Stimulated activated CD4-positive, alpha-beta T cell treated with anti-CD3 and anti-CD28 coated beads, Interleukin-2, amount 100 ng/mL, for 4 hours (primary cell): Measurements from ENCODE around the gene PSEN2.

Experiments
- DNase-seq: peaks from one replicate; pipeline ENCODE4 v3.0.0-alpha.2; 2020; ENCODE audit warnings: low read depth

Gene PSEN2

GRCh38 chr1:226865590-226865989 lies 4.8 kb upstream of the PSEN2 start:
- no peak for DNase-seq

- DNase-seq = no peak
Measured at GRCh38 chr1:226867461-226868054, 2.9 kb upstream of the PSEN2 start.

DNA sequence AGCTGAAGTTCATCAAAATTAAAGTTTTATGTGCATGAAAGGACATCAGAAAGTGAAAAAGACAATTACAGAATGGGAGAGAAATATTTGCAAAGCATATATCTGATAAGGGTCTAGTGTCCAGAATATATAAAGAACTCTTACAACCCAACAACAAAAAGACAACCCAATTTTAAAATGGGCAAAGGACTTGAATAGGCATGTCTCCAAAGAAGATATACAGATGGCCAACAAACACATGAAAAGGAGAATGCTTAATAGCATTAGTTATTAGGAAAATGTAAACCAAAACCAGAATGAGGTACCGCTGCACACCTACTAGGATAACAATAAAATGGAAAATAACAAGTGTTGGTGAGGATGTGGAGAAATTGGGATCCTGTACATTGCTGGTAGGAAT lies 1.7 kb upstream of the PSEN2 start:
- DNase-seq = no peak

GRCh38 chr1:226870026-226870400 lies 403 bp upstream of the PSEN2 start:
- DNase-seq = no peak

DNA sequence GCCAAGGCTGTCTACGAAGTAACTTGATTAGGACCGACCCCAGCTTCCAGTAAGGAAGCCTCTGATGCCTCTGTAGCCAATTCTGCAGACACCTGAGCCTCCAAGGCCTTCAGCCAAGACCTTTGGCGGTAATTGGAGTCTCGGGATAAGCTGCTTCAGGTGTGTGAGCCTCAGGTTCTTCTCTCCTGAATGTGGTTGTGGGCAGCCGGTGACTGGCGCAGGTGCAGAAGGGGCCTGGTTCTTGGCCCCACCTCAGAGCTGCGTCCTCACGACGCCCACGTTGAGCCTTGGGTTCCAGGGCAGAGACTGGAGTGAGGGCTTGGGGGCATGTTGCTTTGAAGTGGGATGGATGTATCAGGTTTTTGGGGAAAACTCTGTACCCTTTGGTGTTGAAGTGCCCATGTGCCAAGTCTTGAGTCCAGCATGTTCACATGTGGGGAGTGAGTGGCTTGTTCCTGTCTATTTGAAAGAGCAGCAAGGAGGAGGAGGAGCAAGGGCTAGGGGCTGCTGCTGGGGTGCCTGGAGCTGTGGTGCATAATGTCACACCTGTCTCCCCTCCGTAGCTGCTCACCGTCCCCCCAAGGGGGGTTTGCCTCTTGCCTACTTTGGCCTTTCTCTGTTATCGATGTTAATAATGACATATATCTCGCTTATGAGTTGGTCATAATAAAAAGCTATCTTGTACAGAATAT lies 1.4 kb downstream of the PSEN2 start:
- DNase-seq = no peak

DNA sequence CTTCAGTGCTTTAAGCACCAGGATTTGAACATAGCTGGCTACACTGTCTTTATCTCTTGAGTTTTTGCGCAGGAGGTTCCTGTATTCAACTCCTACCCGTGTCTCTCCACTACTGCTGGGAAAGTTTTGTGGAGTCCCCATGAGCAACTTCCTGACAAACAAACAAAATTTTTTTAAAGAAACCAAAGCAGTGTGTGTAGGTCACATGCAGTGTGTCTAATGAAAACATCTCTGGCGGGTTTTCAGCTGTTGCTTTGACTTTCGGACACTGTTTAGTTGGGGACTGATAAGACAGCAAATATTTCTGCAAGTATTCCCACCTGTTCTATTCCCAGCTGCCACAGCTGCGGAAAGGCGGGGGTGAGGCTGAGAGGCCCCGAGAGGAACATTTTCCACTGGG lies 2.0 kb downstream of the PSEN2 start:
- no peak for DNase-seq

- no peak for DNase-seq
Measured at GRCh38 chr1:226873771-226874578, 3.6 kb downstream of the PSEN2 start.

GRCh38 chr1:226874579-226875425 lies 4.4 kb downstream of the PSEN2 start:
- DNase-seq = no peak

DNA sequence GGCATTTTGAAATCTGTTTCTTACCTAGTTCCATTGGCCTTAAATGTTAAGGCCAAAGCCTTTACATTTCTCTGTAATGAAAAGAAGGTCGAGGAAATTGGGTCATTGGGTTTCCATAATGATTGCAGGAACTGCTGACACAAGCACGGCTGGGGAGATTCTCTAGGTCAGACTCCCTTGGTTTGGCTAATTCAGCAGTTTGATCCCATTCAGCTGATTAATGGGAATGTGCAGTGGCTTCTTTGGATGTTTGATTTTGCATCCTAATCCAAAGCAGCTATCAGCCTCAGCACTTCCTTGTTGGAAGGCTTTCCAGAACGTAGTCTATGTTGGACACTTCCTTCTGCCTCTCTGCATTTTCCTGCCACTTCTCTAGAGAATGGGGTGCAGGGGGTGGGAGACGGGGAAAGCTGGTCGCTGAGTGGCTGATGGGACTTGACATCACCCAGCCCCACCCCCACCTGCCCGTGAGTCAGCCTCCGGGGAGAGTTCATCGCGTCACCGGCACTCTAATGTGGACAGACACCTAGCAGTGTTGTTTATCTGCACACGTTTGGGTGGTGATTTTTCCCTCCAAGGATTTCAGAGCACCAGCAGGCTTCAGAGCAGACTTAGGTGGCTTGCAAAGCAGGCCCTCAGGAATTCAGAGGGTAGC lies 5.4 kb downstream of the PSEN2 start:
- DNase-seq = no peak

DNA sequence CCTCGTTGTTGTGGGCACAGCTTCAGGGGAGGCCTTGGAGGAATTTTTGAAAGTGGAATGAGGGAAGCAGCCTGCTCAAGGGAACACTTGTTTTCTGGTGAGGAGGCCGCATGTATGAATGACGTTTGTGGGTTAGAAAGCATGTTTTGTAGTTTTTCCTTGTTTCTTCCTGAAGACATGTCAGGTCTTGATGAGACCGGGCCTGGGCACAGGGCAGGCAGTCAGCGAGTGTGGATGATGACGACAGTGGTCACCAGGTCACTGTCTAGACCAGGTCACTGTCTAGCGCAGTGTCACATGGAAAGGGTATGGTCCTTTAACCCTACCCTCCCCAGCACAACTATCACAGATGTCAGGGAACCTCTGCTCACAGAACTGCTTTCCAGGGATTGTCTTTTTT lies 7.3 kb downstream of the PSEN2 start:
- no peak for DNase-seq

- DNase-seq = no peak
Measured at GRCh38 chr1:226880372-226881287, 10.2 kb downstream of the PSEN2 start.

- no peak for DNase-seq
Measured at GRCh38 chr1:226881515-226882185, 11.2 kb downstream of the PSEN2 start.

DNA sequence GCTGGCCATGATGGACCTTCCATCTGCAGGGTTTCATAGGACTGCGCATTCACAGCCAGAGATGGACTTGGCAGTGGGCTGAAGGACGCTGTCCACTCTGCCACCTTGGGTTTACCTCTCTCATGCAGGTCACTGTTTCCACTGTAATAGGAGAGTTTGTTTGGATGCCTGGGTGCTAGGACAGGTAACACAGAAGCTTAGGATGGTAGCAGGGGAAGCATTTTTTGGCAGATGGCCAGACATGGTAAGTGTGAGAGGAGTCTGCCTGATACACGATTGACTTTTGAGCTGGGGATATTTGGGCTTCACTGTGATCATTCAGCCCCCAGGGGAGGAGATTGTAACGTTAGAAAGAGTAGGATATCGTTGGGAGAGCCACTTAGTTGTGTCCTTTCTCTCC lies 11.8 kb downstream of the PSEN2 start:
- DNase-seq = no peak

DNA sequence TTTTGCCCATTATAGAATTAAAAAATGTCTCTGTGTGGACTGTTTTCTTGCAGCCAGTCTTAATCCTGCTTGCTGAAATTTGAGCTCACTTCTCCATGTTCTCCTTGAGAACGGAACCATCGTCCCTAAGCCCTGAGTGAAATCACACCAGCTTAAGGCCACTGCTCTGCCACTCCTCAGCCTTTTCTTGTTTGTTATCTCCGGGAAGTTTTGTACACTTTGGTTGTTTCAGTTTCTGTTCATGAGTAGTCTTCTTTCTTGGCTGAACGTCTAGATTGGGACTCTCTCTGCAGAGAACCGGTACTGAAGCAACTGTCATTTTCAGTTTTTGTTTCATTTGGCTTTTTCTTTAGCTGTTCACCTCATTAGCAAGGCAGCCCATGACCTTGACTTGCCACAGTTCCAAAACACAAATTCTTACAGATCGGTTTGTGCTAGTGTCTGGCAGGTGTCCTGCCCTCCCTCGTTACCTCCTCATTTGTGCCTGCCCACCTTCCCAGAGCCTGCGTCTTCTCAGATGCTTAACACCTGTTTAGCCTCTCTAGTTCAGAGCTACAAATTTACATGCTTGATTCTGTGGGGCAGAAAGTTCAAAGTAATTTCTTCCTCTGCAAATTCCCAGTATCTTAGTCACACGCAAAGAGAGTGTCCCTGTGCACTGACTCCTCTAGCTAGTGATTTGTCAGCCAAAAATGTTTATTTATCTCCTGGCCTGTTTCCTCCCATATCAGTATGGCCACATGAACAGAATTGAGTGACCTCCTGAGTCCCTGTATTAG lies 12.4 kb downstream of the PSEN2 start:
- DNase-seq = no peak

DNA sequence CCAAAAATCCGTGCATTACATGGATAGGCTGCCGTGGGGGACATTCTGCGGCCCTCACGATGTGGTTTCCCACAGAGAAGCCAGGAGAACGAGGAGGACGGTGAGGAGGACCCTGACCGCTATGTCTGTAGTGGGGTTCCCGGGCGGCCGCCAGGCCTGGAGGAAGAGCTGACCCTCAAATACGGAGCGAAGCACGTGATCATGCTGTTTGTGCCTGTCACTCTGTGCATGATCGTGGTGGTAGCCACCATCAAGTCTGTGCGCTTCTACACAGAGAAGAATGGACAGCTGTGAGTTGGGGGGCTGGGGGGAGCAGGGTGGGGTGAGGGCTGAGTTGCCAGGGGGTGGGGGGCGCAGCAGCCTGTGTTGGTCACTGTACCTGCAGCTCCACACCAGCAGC lies 13.2 kb downstream of the PSEN2 start:
- DNase-seq = no peak

- no peak for DNase-seq
Measured at GRCh38 chr1:226884116-226884625, 13.8 kb downstream of the PSEN2 start.

- no peak for DNase-seq
Measured at GRCh38 chr1:226884966-226885820, 14.8 kb downstream of the PSEN2 start.
